B cell (primary cell): ENCODE measurements around the gene ITGB3. TPM values are rescaled to one million over a fixed set of nuclear protein-coding genes. Genes with fewer than 3 reads are reported as not detected.

Experiments used
- ATAC-seq: fragments of 200-7000 bp; cut with Tn5 transposase; one replicate; pipeline ENCODE4 v1.10.0; 2021; ENCODE audit warnings: low read depth, mild to moderate bottlenecking, moderate number of reproducible peaks, moderate library complexity
- CTCF ChIA-PET: fragments of 350-600 bp; sonication (Branson Sonifier 250); formaldehyde crosslinking; loops from one replicate; lab custom pipeline; 2021; ENCODE audit warnings: antibody characterized with exemption, inconsistent platforms; lab: Charles Lee
- POLR2A ChIA-PET: fragments of 350-600 bp; sonication (Branson Sonifier 250); formaldehyde crosslinking; loops from one replicate; lab custom pipeline; 2021; ENCODE audit warnings: antibody characterized with exemption; lab: Charles Lee
- DNase-seq: peaks from one replicate; pipeline ENCODE4 v3.0.0; 2013
- H2AFZ ChIP-seq: 2 replicates; pipeline ENCODE4 v1.6.1; 2012; ENCODE audit warnings: mild to moderate bottlenecking, low read depth, low read length; ENCODE audit not compliant: insufficient read depth, poor library complexity, severe bottlenecking
- H3K27ac ChIP-seq, 2 donors: 1 replicate in 1 of 2; 2 replicates in 1 of 2; pipeline ENCODE4 v1.5.1; 2012 to 2013; ENCODE audit warnings: low read length in 2 of 2, mild to moderate bottlenecking in 2 of 2, moderate library complexity in 1 of 2
- H3K27me3 ChIP-seq, 4 experiments: fragments of 200-600 bp in 1 of 4; sonication (generic) in 1 of 4; replicated peaks in 1 of 4; 1 replicate in 2 of 4; 2 replicates in 2 of 4; pipeline versions ENCODE4 v1.6.1 to v1.7.0; 2013 to 2016; ENCODE audit warnings: low read length in 3 of 4, mild to moderate bottlenecking in 2 of 4, mixed read lengths in 1 of 4, moderate library complexity in 1 of 4; ENCODE audit not compliant: insufficient read depth in 4 of 4, control insufficient read depth in 3 of 4; ENCODE audit errors: control extremely low read depth in 1 of 4
- H3K36me3 ChIP-seq, 2 experiments: replicated peaks in 1 of 2; 1 replicate in 1 of 2; 2 replicates in 1 of 2; pipeline versions ENCODE4 v1.6.1 to v1.7.1; 2013; ENCODE audit warnings: low read length in 1 of 2; ENCODE audit not compliant: insufficient read depth in 2 of 2, control insufficient read depth in 1 of 2; ENCODE audit errors: control extremely low read depth in 1 of 2, extremely low read depth in 1 of 2
- H3K4me1 ChIP-seq, 2 donors: fragments of 200-600 bp in 1 of 2; sonication (generic) in 1 of 2; 1 replicate in 1 of 2; 2 replicates in 1 of 2; pipeline versions ENCODE4 v1.5.1 to v1.6.1; 2013 to 2017; ENCODE audit warnings: low read length in 2 of 2; ENCODE audit not compliant: control insufficient read depth in 2 of 2, insufficient read depth in 2 of 2
- H3K4me2 ChIP-seq: replicated peaks from 2 replicates; pipeline ENCODE3; 2012; ENCODE audit warnings: mild to moderate bottlenecking, low read depth, low read length; ENCODE audit not compliant: poor library complexity, severe bottlenecking
- H3K4me3 ChIP-seq, 5 experiments: fragments of 200-600 bp in 1 of 5; sonication (generic) in 1 of 5; 1 replicate in 3 of 5; 2 replicates in 2 of 5; pipeline versions ENCODE4 v1.5.1 to v1.7.0; 2011 to 2016; ENCODE audit warnings: low read length in 4 of 5, mild to moderate bottlenecking in 4 of 5, low read depth in 2 of 5, control low read depth in 1 of 5, moderate library complexity in 1 of 5; ENCODE audit not compliant: insufficient read depth in 1 of 5; ENCODE audit errors: control extremely low read depth in 1 of 5, extremely low read depth in 1 of 5
- H3K79me2 ChIP-seq: fragments of 200-600 bp; sonication (generic); one replicate; pipeline ENCODE4 v1.6.0; 2016; ENCODE audit warnings: low read length; ENCODE audit not compliant: control insufficient read depth, insufficient read depth
- H3K9ac ChIP-seq: fragments of 200-600 bp; sonication (generic); 2 replicates; pipeline ENCODE4 v1.6.1; 2017; ENCODE audit warnings: mild to moderate bottlenecking, low read length, moderate library complexity
- H3K9me3 ChIP-seq, 3 donors: one replicate each; pipeline versions ENCODE4 v1.6.1 to v1.7.1; 2013; ENCODE audit warnings: low read length in 2 of 3; ENCODE audit not compliant: control insufficient read depth in 2 of 3, insufficient read depth in 1 of 3; ENCODE audit errors: control extremely low read depth in 1 of 3
- H4K20me1 ChIP-seq: 2 replicates; pipeline ENCODE4 v1.6.0; 2012; ENCODE audit warnings: mild to moderate bottlenecking, low read length; ENCODE audit not compliant: insufficient read depth, control insufficient read depth, poor library complexity, severe bottlenecking
- H3K27ac Mint-ChIP-seq: one replicate; pipeline ENCODE4 v1.8.0; 2021; ENCODE audit warnings: mixed read lengths
- H3K27me3 Mint-ChIP-seq: one replicate; pipeline ENCODE4 v1.8.0; 2021; ENCODE audit warnings: mixed read lengths
- H3K4me1 Mint-ChIP-seq: one replicate; pipeline ENCODE4 v1.8.0; 2021; ENCODE audit warnings: mixed read lengths
- H3K4me3 Mint-ChIP-seq: one replicate; pipeline ENCODE4 v1.8.0; 2021; ENCODE audit warnings: mixed read lengths
- H3K9me3 Mint-ChIP-seq: one replicate; pipeline ENCODE4 v1.8.0; 2022; ENCODE audit warnings: mixed read lengths; ENCODE audit not compliant: insufficient read depth
- CTCF ChIP-seq: fragments of 200-600 bp; IDR thresholded peaks from one replicate; pipeline ENCODE4 v1.8.0; 2022; ENCODE audit warnings: antibody characterized with exemption, mild to moderate bottlenecking
- EZH2 ChIP-seq: IDR thresholded peaks from 2 replicates; pipeline ENCODE4 v1.6.1; 2012; ENCODE audit warnings: borderline replicate concordance, low read depth, mild to moderate bottlenecking, moderate library complexity, low read length; ENCODE audit not compliant: insufficient read depth, poor library complexity, severe bottlenecking
- WGBS: methylation state at CpG from one replicate; pipeline ENCODE4 v1.1.5; 2013; ENCODE audit warnings: missing lambda C conversion rate; ENCODE audit not compliant: insufficient coverage; 5-methylcytosine and 5-hydroxymethylcytosine counted together
- intact Hi-C: fragments of 100-400 bp; cut with micrococcal nuclease; formaldehyde crosslinking; loops from one replicate; pipeline ENCODE4 v1.10.0; 2022
- polyA plus RNA-seq: library from polyadenylated mRNA; depleted of rRNA; stranded (reverse); fragments of >200 nt; gene quantifications from 2 replicates; pipeline ENCODE4 v1.2.3, GENCODE V29; 2012
- total RNA-seq, 2 donors: library from RNA; stranded (reverse); fragments of 120-200 nt in 1 of 2; gene quantifications; 1 replicate in 1 of 2; 2 replicates in 1 of 2; pipeline versions ENCODE4 v1.2.3 to v1.2.4, GENCODE V29; 2013 to 2022

The ITGB3 gene
- total and polyA plus RNA-seq, 2 donors (not counting 1 experiment from before 2014, with no cell fraction given), result 0.07 to 11.4 TPM

- Histone ChIP-seq H3K4me1 (peaks cover 34 to 35% of the 10 kb centered on the region in 2 donors), H2AFZ (no peak overlapping the region), H3K27ac (no peak overlapping the region), H3K36me3 (no peaks in the 10 kb centered on the region), H3K79me2 (no peaks in the 10 kb centered on the region), H3K4me3 (no peak overlapping the region), H3K27me3 (no peaks in the 10 kb centered on the region), H3K4me2 (no peak overlapping the region), H3K9me3 (no peaks in the 10 kb centered on the region), H3K9ac (no peak overlapping the region), H4K20me1 (no peaks in the 10 kb centered on the region)
- ChIA-PET CTCF (interaction anchor here (1.5 to 1.8 kb wide), 2 partner anchors 27 to 57 kb away, joined by 6 read pairs; no protein-coding TSS in a partner anchor), POLR2A (no interaction called here)
- H3K4me1 Mint-ChIP-seq, result peaks cover 39% of the 10 kb centered on the region
- H3K9me3 Mint-ChIP-seq, result no peaks in the 10 kb centered on the region
- 94% methylated on average over 6 of the region's 6 CpGs for WGBS
- TF ChIP-seq CTCF (no peak), EZH2 (no peak)
- DNase-seq (no peak), ATAC-seq (no peak)
- peak overlapping the region; percentile 56 for H3K27ac Mint-ChIP-seq
- H3K27me3 Mint-ChIP-seq, result no peaks in the 10 kb centered on the region
- peak overlapping the region; percentile 7 for H3K4me3 Mint-ChIP-seq
- intact Hi-C loops, result no loop called here
Observed at GRCh38 chr17:47288531-47289116, 35.0 kb downstream of the ITGB3 start.

DNA sequence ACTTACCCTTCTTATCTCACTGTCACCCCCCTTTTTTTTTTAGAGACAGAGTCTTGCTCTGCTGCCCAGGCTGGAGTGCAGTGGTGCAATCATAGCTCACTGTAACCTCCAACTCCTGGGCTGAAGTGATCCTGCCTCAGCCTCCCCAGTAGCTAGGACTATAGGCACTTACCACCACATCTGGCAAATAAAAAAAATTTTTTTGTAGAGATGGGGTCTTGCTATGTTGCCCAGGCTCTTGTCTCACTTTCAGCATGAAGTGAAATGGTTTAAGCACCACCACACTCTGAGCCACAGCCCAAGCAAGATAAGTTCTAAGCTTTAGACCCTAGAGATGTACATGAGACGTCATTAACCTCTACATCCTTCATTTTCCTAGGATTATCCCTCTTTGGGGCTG, 35.7 kb downstream of the ITGB3 start:
- Histone ChIP-seq H3K4me1 (peaks cover 41 to 42% of the 10 kb centered on the region in 2 donors), H3K4me2 (no peak overlapping the region), H4K20me1 (no peaks in the 10 kb centered on the region), H2AFZ (no peak overlapping the region), H3K9me3 (no peaks in the 10 kb centered on the region), H3K27ac (no peak overlapping the region), H3K9ac (no peak overlapping the region), H3K4me3 (no peak overlapping the region), H3K27me3 (no peaks in the 10 kb centered on the region), H3K79me2 (no peaks in the 10 kb centered on the region), H3K36me3 (no peaks in the 10 kb centered on the region)
- WGBS, result 80% methylated on average over 1 of the region's 1 CpG
- Mint-ChIP-seq H3K9me3 (no peaks in the 10 kb centered on the region), H3K27me3 (no peaks in the 10 kb centered on the region), H3K4me3 (no peak overlapping the region), H3K27ac (no peak overlapping the region), H3K4me1 (peaks cover 46% of the 10 kb centered on the region)
- ChIA-PET POLR2A (interaction anchor here (0.9 to 1.5 kb wide), 2 partner anchors 11 to 26 kb away, joined by 3 read pairs; no protein-coding TSS in a partner anchor), CTCF (interaction anchor here (0.8 to 3.1 kb wide), 5 partner anchors 12 to 58 kb away, joined by 3 to 12 read pairs (median 6); no protein-coding TSS in a partner anchor)
- DNase-seq (no peak), ATAC-seq (no peak)
- intact Hi-C loops, result no loop called here
- TF ChIP-seq CTCF (no peak), EZH2 (no peak)
